Measurements from ENCODE around the gene ATG12. TPM values are rescaled to one million over a fixed set of nuclear protein-coding genes. Genes with fewer than 3 reads are reported as not detected.

The ATG12 gene
- total and polyA plus RNA-seq, 2 experiments from 2014 or later: 66.0 to 85.7 TPM

- no peaks in the 10 kb centered on the region for H3K36me3 ChIP-seq (replicated peaks; ENCODE audit: insufficient read depth, low read depth)
- no peaks in the 10 kb centered on the region for H3K9me2 ChIP-seq (replicated peaks; ENCODE audit: insufficient read depth)
- DNase-seq (ENCODE audit: low spot score): no peak
- H3K27ac ChIP-seq: no peak overlapping the region
- 99% methylated on average over 4 of the region's 4 CpGs for WGBS (ENCODE audit: low lambda C conversion rate, missing lambda C conversion rate)
- peaks cover 42% of the 10 kb centered on the region for H3K79me2 ChIP-seq
- no peak overlapping the region for H3K4me3 ChIP-seq
- H3K4me1 ChIP-seq (ENCODE audit: insufficient read depth): peaks cover 14% of the 10 kb centered on the region
- no peak overlapping the region for H3K4me2 ChIP-seq
- H2AFZ ChIP-seq: no peak overlapping the region
- H4K20me1 ChIP-seq (ENCODE audit: insufficient read depth, poor library complexity, severe bottlenecking): peaks cover 31% of the 10 kb centered on the region
- H3K9me3 ChIP-seq (ENCODE audit: low read depth): no peaks in the 10 kb centered on the region
- TF ChIP-seq EZH2phosphoT487 (IDR thresholded peaks at IDR 0.05; ENCODE audit: low read depth, severe bottlenecking, unreplicated experiment) (no peak), EZH2 (IDR thresholded peaks at IDR 0.05; ENCODE audit: borderline replicate concordance) (no peak), CTCF (IDR thresholded peaks at IDR 0.05; ENCODE audit: poor library complexity) (no peak)
- H3K27me3 ChIP-seq: no peaks in the 10 kb centered on the region
Observed at GRCh38 chr5:115835481-115835880, 5.9 kb downstream of the ATG12 start.

GRCh38 chr5:115831163-115831768 lies 10.1 kb downstream of the ATG12 start:
- no peak overlapping the region for H3K4me2 ChIP-seq
- H3K27ac ChIP-seq: no peak overlapping the region
- H3K9me3 ChIP-seq (ENCODE audit: low read depth): no peaks in the 10 kb centered on the region
- 47% methylated on average over 2 of the region's 2 CpGs for WGBS (ENCODE audit: low lambda C conversion rate, missing lambda C conversion rate)
- no peaks in the 10 kb centered on the region for H3K9me2 ChIP-seq (replicated peaks; ENCODE audit: insufficient read depth)
- DNase-seq (ENCODE audit: low spot score): peak; percentile 56
- H3K4me3 ChIP-seq: no peak overlapping the region
- peaks cover 5% of the 10 kb centered on the region for H3K4me1 ChIP-seq (ENCODE audit: insufficient read depth)
- H2AFZ ChIP-seq: no peak overlapping the region
- no peaks in the 10 kb centered on the region for H3K27me3 ChIP-seq
- TF ChIP-seq CTCF (IDR thresholded peaks at IDR 0.05; ENCODE audit: poor library complexity) (peak; percentile 83), EZH2 (IDR thresholded peaks at IDR 0.05; ENCODE audit: borderline replicate concordance) (no peak), EZH2phosphoT487 (IDR thresholded peaks at IDR 0.05; ENCODE audit: low read depth, severe bottlenecking, unreplicated experiment) (no peak)
- H3K36me3 ChIP-seq (replicated peaks; ENCODE audit: insufficient read depth, low read depth): no peaks in the 10 kb centered on the region
- H4K20me1 ChIP-seq (ENCODE audit: insufficient read depth, poor library complexity, severe bottlenecking): peaks cover 2% of the 10 kb centered on the region
- peaks cover 2% of the 10 kb centered on the region for H3K79me2 ChIP-seq

- no peak overlapping the region for H3K4me2 ChIP-seq
- H4K20me1 ChIP-seq (ENCODE audit: insufficient read depth, poor library complexity, severe bottlenecking): no peaks in the 10 kb centered on the region
- H3K79me2 ChIP-seq: no peaks in the 10 kb centered on the region
- no peaks in the 10 kb centered on the region for H3K36me3 ChIP-seq (replicated peaks; ENCODE audit: insufficient read depth, low read depth)
- no peaks in the 10 kb centered on the region for H3K27me3 ChIP-seq
- no peak overlapping the region for H2AFZ ChIP-seq
- H3K4me1 ChIP-seq (ENCODE audit: insufficient read depth): peaks cover 5% of the 10 kb centered on the region
- 97% methylated on average over 5 of the region's 5 CpGs for WGBS (ENCODE audit: low lambda C conversion rate, missing lambda C conversion rate)
- no peaks in the 10 kb centered on the region for H3K9me2 ChIP-seq (replicated peaks; ENCODE audit: insufficient read depth)
- no peaks in the 10 kb centered on the region for H3K9me3 ChIP-seq (ENCODE audit: low read depth)
- TF ChIP-seq CTCF (IDR thresholded peaks at IDR 0.05; ENCODE audit: poor library complexity) (no peak), EZH2phosphoT487 (IDR thresholded peaks at IDR 0.05; ENCODE audit: low read depth, severe bottlenecking, unreplicated experiment) (no peak), EZH2 (IDR thresholded peaks at IDR 0.05; ENCODE audit: borderline replicate concordance) (no peak)
- no peak overlapping the region for H3K4me3 ChIP-seq
- DNase-seq (ENCODE audit: low spot score): no peak
- H3K27ac ChIP-seq: no peak overlapping the region
Observed at GRCh38 chr5:115829913-115830312, 11.5 kb downstream of the ATG12 start.

All from hepatocyte (in vitro differentiated cells).